ENCODE results near the gene COL3A1.

Gene COL3A1

GRCh38 chr2:188976545-188977268 is 2.5 kb downstream of the COL3A1 start:
- DNase-seq: no peak

- DNase-seq: no peak
Observed at GRCh38 chr2:188977317-188977716, 3.1 kb downstream of the COL3A1 start.

GRCh38 chr2:188978291-188979081 is 4.3 kb downstream of the COL3A1 start:
- no peak for DNase-seq

GRCh38 chr2:188979187-188980114 is 5.3 kb downstream of the COL3A1 start:
- no peak for DNase-seq

GRCh38 chr2:188983427-188984064 is 9.4 kb downstream of the COL3A1 start:
- no peak for DNase-seq

- DNase-seq: no peak
Observed at GRCh38 chr2:188984065-188984491, 9.9 kb downstream of the COL3A1 start.

- no peak for DNase-seq
Observed at GRCh38 chr2:188984680-188985079, 10.5 kb downstream of the COL3A1 start.

- no peak for DNase-seq
Observed at GRCh38 chr2:188986839-188987238, 12.7 kb downstream of the COL3A1 start.

GRCh38 chr2:188993247-188993646 is 19.1 kb downstream of the COL3A1 start:
- DNase-seq: no peak

- no peak for DNase-seq
Observed at GRCh38 chr2:188997263-188997662, 23.1 kb downstream of the COL3A1 start.

GRCh38 chr2:189000221-189000620 is 26.0 kb downstream of the COL3A1 start:
- no peak for DNase-seq

- DNase-seq: no peak
Observed at GRCh38 chr2:189002079-189002478, 27.9 kb downstream of the COL3A1 start.

GRCh38 chr2:189008555-189009262 is 34.5 kb downstream of the COL3A1 start:
- DNase-seq: no peak

GRCh38 chr2:189010536-189010935 is 36.4 kb downstream of the COL3A1 start:
- DNase-seq: no peak

- no peak for DNase-seq
Observed at GRCh38 chr2:189012351-189012750, 38.2 kb downstream of the COL3A1 start.

- no peak for DNase-seq
Observed at GRCh38 chr2:189013031-189013430, 38.9 kb downstream of the COL3A1 start.

- no peak for DNase-seq
Observed at GRCh38 chr2:189013671-189014448, 39.7 kb downstream of the COL3A1 start.

GRCh38 chr2:189014449-189015138 is 40.4 kb downstream of the COL3A1 start:
- DNase-seq: no peak

GRCh38 chr2:189015359-189015758 is 41.2 kb downstream of the COL3A1 start:
- DNase-seq: no peak

GRCh38 chr2:189016311-189016861 is 42.2 kb downstream of the COL3A1 start:
- DNase-seq: no peak
